Effector memory CD8-positive, alpha-beta T cell (primary cell): ENCODE results near the gene RELCH.
A peak's percentile ranks its signal among the peaks of the same experiment; 100 is the strongest.

Experiments used
- ATAC-seq: fragments of 150-1000 bp; cut with Tn5 transposase; replicated peaks from 2 replicates; pipeline ENCODE4 v1.10.0; 2021; ENCODE audit warnings: mild to moderate bottlenecking, moderate library complexity
- DNase-seq, 3 experiments: peaks; one replicate each; pipeline ENCODE4 v3.0.0; 2021
- H3K27ac Mint-ChIP-seq, 2 donors: one replicate each; pipeline ENCODE4 v1.8.0; 2022; ENCODE audit warnings: mild to moderate bottlenecking in 2 of 2, mixed read lengths in 2 of 2, moderate library complexity in 2 of 2
- H3K27me3 Mint-ChIP-seq, 2 donors: one replicate each; pipeline ENCODE4 v1.8.0; 2022; ENCODE audit warnings: mixed read lengths in 2 of 2
- H3K36me3 Mint-ChIP-seq: one replicate; pipeline ENCODE4 v1.8.0; 2022; ENCODE audit warnings: mild to moderate bottlenecking, moderate library complexity, mixed read lengths; ENCODE audit not compliant: insufficient read depth
- H3K4me1 Mint-ChIP-seq, 2 donors: one replicate each; pipeline ENCODE4 v1.8.0; 2022; ENCODE audit warnings: low read depth in 2 of 2, mixed read lengths in 2 of 2
- H3K4me3 Mint-ChIP-seq, 2 donors: one replicate each; pipeline ENCODE4 v1.8.0; 2022; ENCODE audit warnings: mild to moderate bottlenecking in 2 of 2, mixed read lengths in 2 of 2, moderate library complexity in 2 of 2
- H3K9me3 Mint-ChIP-seq, 2 donors: one replicate each; pipeline ENCODE4 v1.8.0; 2022; ENCODE audit warnings: mixed read lengths in 2 of 2

RELCH gene

DNA sequence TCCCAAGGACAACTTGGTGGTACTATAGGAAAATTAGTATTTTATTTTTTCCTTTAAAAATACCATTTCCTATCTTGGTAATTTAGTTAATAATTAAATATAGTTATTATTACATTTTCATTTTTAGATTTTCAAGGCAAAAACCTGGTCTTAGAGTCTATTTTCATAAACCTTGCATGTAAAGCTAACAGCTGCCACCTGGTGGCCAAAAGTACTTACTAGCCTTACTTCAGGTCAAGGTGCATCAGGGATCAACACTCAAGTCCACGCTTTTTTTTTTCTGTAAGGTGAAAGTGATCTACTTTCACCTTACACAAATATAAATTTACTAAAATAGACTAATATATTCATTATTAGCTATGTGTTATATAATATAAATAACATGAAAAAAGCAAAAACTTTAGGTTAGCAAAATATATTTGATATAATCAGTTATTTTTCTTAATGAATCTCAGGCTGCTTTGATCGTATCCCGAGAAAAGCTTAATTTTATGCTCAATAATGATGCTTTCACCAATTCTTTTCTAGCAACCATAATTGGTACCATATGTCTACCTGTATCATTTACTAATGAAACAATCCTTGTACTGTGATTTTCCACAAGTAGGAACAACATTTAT, 62.5 kb downstream of the RELCH start:
- peak; percentile 61 to 66 (median 64) for DNase-seq
- H3K27me3 Mint-ChIP-seq: no peaks in the 10 kb centered on the region
- no peaks in the 10 kb centered on the region for H3K9me3 Mint-ChIP-seq
- ATAC-seq: peak; percentile 76
- no peak overlapping the region for H3K4me3 Mint-ChIP-seq
- peaks cover 27% of the 10 kb centered on the region for H3K36me3 Mint-ChIP-seq
- H3K27ac Mint-ChIP-seq: no peak overlapping the region
- no peaks in the 10 kb centered on the region for H3K4me1 Mint-ChIP-seq

DNA sequence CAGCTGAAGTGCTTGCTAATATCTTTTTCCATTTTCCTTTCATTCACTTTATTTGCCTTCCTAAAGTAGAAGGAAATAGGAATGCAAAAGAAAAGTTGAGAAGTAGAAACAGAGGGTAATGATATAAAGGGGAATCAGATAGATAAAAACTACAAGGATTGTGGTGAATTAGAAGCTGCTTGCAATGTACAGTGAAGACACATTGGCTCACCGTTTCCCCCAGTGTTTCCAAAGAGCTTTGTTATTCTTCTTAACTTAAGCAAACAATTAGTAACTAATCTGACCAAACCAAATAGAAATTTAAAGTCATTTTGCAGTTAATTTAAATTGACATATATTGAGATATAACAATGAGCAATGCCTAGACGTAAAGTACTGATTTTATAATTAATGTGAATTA, 63.4 kb downstream of the RELCH start:
- no peak for DNase-seq
- Mint-ChIP-seq H3K36me3 (peaks cover 25% of the 10 kb centered on the region), H3K27ac (no peak overlapping the region), H3K9me3 (no peaks in the 10 kb centered on the region), H3K4me3 (no peak overlapping the region), H3K27me3 (no peaks in the 10 kb centered on the region), H3K4me1 (no peaks in the 10 kb centered on the region)
- ATAC-seq: no peak

DNA sequence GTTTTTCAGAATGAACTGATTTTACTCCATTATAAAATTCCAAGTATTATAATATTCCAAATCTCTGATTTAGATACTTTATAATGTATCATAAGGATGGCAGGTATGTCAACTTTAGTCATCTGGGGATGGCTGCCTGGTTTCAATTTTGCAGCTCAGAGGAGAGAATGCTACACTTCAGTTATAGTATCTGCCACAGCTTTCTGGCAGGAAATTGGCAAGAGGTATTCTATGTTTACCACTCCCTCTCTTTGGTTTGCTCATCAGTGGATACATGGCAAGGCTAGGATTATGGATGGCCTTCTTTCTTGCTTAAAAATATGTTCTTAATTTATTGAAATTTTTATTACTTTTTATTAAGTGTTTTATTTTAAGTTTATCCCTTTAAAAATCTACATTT, 71.0 kb downstream of the RELCH start:
- no peaks in the 10 kb centered on the region for H3K4me1 Mint-ChIP-seq
- DNase-seq (no peak), ATAC-seq (no peak)
- H3K27me3 Mint-ChIP-seq: no peaks in the 10 kb centered on the region
- no peaks in the 10 kb centered on the region for H3K9me3 Mint-ChIP-seq
- peaks cover 73% of the 10 kb centered on the region for H3K36me3 Mint-ChIP-seq
- H3K4me3 Mint-ChIP-seq: no peak overlapping the region
- H3K27ac Mint-ChIP-seq: peak overlapping the region in 1 of 2 donors; percentile 10

DNA sequence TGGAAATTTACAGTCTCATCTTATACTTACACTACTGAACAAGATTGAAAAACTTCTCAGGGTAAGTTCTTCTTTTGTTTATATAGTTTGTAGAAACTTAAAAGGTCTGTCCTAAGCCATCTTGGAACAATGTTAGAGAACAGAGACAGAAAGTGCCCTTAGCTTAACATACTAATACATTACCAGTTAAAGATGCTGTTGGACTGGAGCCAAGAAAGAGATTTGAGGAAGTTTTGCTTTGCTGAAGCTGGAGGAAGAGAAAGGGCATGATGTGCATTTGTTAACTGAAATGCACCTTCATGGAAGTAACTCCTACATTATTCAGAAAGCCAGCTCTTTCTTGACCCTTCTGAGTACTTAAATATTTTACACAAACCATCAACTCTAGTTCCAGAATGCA, 71.6 kb downstream of the RELCH start:
- H3K4me3 Mint-ChIP-seq: no peak overlapping the region
- DNase-seq (no peak), ATAC-seq (no peak)
- H3K36me3 Mint-ChIP-seq: peaks cover 74% of the 10 kb centered on the region
- no peaks in the 10 kb centered on the region for H3K27me3 Mint-ChIP-seq
- peak overlapping the region in 1 of 2 donors; percentile 10 for H3K27ac Mint-ChIP-seq
- no peaks in the 10 kb centered on the region for H3K9me3 Mint-ChIP-seq
- H3K4me1 Mint-ChIP-seq: no peaks in the 10 kb centered on the region

DNA sequence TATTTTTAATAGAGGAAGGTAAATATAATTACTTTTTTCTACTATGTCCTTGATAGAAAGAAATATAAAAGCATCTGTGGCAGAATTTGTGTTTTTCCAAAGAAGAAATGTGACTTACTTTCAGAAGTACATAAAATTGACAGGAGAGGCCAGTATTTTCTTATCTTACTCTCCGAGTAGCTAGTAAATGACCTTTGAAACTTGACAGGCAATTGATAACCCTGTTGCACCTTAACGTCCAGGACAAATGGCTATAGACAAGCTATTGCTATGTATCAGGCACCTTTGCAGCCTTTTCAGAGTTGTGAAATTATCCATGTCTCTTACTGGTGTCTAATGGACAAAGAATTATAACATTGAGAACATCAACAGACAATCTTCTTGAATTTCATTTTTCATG, 75.0 kb downstream of the RELCH start:
- Mint-ChIP-seq H3K36me3 (peaks cover 71% of the 10 kb centered on the region), H3K4me3 (no peak overlapping the region), H3K27me3 (no peaks in the 10 kb centered on the region), H3K27ac (no peak overlapping the region), H3K9me3 (no peaks in the 10 kb centered on the region), H3K4me1 (no peaks in the 10 kb centered on the region)
- DNase-seq (no peak), ATAC-seq (no peak)

DNA sequence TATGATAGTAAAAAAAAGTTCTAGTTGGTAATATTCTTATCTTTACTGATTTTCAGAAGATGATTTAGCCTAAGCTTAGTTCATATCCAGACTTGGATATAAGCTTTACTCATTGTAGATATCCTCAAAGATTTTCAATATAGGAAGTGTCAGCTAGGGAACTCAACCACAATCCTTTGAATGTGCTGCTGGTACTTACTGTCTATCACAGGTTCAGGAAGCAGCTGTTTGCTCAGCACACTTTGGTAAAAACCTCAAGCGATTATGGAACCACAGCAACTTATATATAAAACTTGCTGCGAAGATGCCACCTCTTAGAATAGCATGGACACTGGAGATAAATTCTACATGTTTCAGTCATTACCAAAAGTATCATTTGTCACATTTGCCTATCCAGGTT, 77.9 kb downstream of the RELCH start:
- H3K27me3 Mint-ChIP-seq: no peaks in the 10 kb centered on the region

DNA sequence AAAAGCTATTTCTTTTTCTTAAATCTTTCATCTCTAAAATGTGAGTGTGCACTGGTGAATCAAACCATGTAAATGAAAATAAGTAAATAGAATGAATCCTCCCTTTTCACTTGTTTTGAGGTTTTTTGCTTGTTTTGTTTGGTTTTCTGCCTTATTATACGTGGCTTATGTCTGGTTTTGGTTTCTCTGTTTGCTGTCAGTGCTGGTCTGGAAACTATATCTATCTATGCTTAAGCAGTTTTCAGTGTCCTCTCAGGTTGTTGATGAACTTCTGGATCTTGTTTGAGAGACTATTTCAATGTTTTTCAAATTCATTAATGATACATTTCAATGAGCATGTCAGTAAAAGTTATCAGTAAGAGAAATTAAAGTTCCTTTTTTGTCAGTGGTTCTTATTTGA, 90.0 kb downstream of the RELCH start:
- Mint-ChIP-seq H3K27me3 (no peaks in the 10 kb centered on the region), H3K4me1 (peaks cover 4 to 6% of the 10 kb centered on the region in 2 donors), H3K4me3 (no peak overlapping the region), H3K9me3 (no peaks in the 10 kb centered on the region), H3K27ac (no peak overlapping the region), H3K36me3 (peaks cover 49% of the 10 kb centered on the region)
- ATAC-seq: no peak
- DNase-seq: no peak

More for the DNA sequence above, 77.9 kb downstream of the RELCH start:
- no peak overlapping the region for H3K4me3 Mint-ChIP-seq
- H3K4me1 Mint-ChIP-seq: no peaks in the 10 kb centered on the region
- H3K36me3 Mint-ChIP-seq: peaks cover 65% of the 10 kb centered on the region
- DNase-seq (no peak), ATAC-seq (no peak)
- no peaks in the 10 kb centered on the region for H3K9me3 Mint-ChIP-seq
- no peak overlapping the region for H3K27ac Mint-ChIP-seq

DNA sequence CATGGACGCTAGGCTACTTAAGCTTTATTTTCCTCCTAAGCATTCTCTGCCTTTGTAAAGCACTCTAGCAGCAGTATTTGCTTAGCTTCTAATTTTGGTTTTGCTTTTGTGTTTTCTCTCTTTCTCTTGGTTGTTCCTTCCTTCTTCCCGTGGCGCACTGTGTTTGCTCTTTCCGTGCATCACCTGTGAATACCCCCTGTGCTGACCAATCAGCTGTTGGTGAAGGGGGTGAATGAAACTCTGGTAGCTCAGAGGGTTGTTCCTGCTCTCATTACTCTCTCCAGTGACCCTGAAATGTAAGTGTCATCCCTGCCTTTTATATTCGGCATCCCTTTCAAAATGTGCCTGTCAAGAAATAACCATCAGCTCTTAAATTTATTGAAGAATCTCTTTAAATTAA, 92.5 kb downstream of the RELCH start:
- no peak overlapping the region for H3K4me3 Mint-ChIP-seq
- H3K36me3 Mint-ChIP-seq: peaks cover 63% of the 10 kb centered on the region
- H3K27me3 Mint-ChIP-seq: no peaks in the 10 kb centered on the region
- DNase-seq (no peak), ATAC-seq (no peak)
- no peaks in the 10 kb centered on the region for H3K9me3 Mint-ChIP-seq
- no peak overlapping the region for H3K27ac Mint-ChIP-seq
- H3K4me1 Mint-ChIP-seq: peaks cover 4 to 6% of the 10 kb centered on the region in 2 donors

DNA sequence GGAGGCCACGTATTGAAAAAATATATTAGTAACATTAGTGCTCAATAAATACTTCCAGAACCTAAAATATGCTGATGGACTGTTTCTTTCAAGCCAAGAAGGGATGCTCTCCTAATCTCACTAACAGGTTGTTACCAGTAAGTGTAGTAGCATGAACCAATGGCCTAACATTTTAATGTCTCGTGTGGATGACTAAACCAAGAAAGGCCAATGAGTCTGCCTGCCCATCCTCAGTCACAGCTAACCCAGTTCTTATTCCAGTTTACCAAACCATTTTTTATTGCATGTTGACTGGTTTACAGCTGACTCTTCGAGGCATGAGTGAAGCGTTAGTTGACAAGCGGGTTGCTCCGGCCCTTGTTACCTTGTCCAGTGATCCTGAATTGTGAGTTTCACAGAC, 93.0 kb downstream of the RELCH start:
- peaks cover 4 to 6% of the 10 kb centered on the region in 2 donors for H3K4me1 Mint-ChIP-seq
- H3K4me3 Mint-ChIP-seq: no peak overlapping the region
- ATAC-seq (no peak), DNase-seq (no peak)
- H3K36me3 Mint-ChIP-seq: peaks cover 59% of the 10 kb centered on the region
- no peaks in the 10 kb centered on the region for H3K9me3 Mint-ChIP-seq
- no peak overlapping the region for H3K27ac Mint-ChIP-seq
- no peaks in the 10 kb centered on the region for H3K27me3 Mint-ChIP-seq

DNA sequence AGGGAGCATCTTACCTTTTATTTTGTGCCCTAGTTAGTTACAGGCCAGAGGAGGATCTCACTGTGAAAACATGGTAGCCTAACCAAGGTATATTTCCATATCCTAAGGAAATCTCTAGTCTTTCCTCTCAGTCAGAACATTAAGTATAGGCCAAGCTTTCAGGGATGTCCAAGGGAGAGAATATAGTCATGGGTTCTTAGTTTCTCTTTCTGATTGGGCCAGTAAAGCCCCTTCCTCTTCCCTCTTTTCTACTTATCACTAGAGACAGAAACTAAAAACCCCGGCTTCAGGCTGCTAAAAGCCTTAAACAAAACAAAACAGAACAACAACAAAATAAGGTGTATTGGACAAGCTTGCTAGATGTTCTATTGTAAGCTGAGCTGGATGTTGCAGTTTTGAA, 93.7 kb downstream of the RELCH start:
- Mint-ChIP-seq H3K36me3 (peaks cover 62% of the 10 kb centered on the region), H3K27me3 (no peaks in the 10 kb centered on the region), H3K27ac (no peak overlapping the region), H3K4me1 (peaks cover 4 to 6% of the 10 kb centered on the region in 2 donors), H3K4me3 (no peak overlapping the region), H3K9me3 (no peaks in the 10 kb centered on the region)
- no peak for ATAC-seq
- no peak for DNase-seq

DNA sequence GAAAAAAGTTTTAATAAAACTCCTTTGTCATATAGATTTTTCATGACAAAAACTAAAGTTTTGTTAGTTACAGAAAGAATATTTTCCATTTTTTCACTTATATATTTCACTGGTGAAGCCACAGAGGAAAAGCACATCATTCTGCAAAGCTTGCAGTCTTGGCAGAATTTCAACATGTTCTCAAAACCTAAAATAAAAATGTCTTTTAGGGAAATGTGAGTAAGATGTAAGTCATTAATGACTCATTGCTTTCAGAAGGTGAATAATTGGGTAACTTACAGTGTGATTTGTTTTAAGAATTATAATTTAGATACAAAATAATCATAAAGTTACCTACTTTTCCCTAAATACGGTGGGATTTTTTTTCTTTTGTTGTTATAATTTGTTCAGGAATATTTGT, 94.6 kb downstream of the RELCH start:
- Mint-ChIP-seq H3K4me1 (peaks cover 4 to 6% of the 10 kb centered on the region in 2 donors), H3K9me3 (no peaks in the 10 kb centered on the region), H3K27me3 (no peaks in the 10 kb centered on the region), H3K36me3 (peaks cover 59% of the 10 kb centered on the region), H3K4me3 (no peak overlapping the region), H3K27ac (no peak overlapping the region)
- ATAC-seq (no peak), DNase-seq (no peak)

DNA sequence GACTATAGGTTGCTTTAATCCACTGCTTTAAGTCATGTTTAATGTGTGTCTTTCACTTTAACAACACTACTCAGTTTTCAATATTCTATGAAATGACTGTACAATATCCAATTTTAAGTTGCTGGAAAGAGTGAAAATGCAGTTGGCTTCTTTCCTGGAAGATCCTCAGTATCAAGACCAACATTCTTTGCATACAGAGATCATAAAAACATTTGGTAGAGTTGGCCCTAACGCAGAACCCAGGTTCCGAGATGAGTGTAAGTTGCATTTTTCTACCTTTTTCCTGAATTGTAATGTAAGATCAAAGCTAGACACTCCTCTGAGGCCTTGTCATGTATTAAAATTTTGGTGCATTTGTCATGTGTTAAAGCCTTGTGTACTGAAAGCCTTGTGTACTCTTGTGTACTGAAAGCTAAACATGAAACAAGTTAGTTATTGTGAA, 95.2 kb downstream of the RELCH start:
- Mint-ChIP-seq H3K9me3 (no peaks in the 10 kb centered on the region), H3K4me3 (no peak overlapping the region), H3K36me3 (peaks cover 54% of the 10 kb centered on the region), H3K27ac (no peak overlapping the region), H3K4me1 (peaks cover under 1 to 3% of the 10 kb centered on the region in 2 donors), H3K27me3 (no peaks in the 10 kb centered on the region)
- ATAC-seq: no peak
- no peak for DNase-seq

DNA sequence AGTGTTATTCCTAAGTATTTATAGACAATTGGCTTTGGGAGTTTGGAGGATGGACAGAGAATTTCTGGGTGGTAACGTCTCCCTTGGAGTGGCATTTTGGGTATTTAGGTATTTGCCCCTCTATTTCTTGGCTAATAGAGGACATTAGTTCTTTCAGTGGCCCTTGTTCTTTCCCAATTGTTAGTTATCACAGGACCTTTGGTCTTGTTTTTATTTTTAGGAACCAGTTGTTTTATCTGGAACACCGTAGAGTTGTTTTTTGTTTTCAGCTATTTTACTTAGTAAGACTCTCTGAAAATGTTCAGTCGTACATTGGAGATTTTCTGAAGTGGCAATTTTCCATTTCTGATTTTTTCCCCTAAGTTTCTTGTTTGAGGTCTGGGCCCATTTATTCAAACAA, 97.6 kb downstream of the RELCH start:
- ATAC-seq: no peak
- Mint-ChIP-seq H3K4me3 (no peak overlapping the region), H3K4me1 (peaks cover 0 to 3% of the 10 kb centered on the region in 2 donors), H3K27me3 (no peaks in the 10 kb centered on the region), H3K9me3 (no peaks in the 10 kb centered on the region), H3K36me3 (peaks cover 62% of the 10 kb centered on the region), H3K27ac (no peak overlapping the region)
- no peak for DNase-seq

DNA sequence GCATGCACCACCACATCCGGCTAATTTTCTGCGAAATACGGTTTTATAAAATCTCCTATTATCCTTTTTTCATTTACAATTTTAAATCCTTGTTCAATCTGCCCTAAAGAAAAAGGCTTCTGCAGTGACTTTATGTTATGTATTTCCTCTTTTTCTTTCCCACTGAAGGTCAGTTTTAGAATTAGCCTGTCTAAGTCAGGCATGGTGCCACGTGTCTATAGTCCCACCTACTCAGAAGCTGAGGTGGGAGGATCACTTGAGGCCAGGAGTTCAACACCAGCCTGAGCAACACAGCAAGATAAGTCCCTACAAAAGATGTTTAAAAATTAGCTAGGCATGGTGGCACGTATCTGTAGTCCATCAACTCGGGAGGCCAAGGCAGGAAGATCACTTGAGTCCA, 98.2 kb downstream of the RELCH start:
- Mint-ChIP-seq H3K27ac (peak overlapping the region in 1 of 2 donors; percentile 46), H3K4me3 (no peak overlapping the region), H3K9me3 (no peaks in the 10 kb centered on the region), H3K4me1 (peaks cover 0 to 3% of the 10 kb centered on the region in 2 donors), H3K27me3 (no peaks in the 10 kb centered on the region), H3K36me3 (peaks cover 62% of the 10 kb centered on the region)
- DNase-seq (no peak), ATAC-seq (no peak)
